ENCODE measurements around the gene MAPK8IP1. TPM values are rescaled to one million over a fixed set of nuclear protein-coding genes. Genes with fewer than 3 reads are reported as not detected.

Gene MAPK8IP1
- total RNA-seq, 1 donor from 2014 or later: 6.0 TPM

DNA sequence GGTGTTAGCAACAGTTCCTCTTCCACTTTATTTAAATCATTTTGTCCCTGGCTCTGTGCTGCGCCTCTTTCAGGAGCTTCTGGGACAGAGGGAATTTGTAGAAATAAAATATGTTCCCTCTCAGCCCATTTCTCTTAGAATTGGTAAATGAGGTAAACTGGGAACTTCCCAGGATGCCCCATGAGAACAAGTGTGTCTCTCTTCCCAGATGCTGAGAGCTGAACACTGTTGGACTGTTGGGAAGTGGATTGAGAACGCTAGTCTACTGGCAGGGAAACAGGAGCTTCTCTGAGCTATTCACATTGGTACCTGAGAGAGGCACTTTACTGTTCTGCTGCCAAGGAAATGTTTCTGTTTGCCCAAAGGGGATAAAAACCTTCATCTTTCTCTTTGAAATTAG lies 34.2 kb upstream of the MAPK8IP1 start:
- TF ChIP-seq, protein P1, sequence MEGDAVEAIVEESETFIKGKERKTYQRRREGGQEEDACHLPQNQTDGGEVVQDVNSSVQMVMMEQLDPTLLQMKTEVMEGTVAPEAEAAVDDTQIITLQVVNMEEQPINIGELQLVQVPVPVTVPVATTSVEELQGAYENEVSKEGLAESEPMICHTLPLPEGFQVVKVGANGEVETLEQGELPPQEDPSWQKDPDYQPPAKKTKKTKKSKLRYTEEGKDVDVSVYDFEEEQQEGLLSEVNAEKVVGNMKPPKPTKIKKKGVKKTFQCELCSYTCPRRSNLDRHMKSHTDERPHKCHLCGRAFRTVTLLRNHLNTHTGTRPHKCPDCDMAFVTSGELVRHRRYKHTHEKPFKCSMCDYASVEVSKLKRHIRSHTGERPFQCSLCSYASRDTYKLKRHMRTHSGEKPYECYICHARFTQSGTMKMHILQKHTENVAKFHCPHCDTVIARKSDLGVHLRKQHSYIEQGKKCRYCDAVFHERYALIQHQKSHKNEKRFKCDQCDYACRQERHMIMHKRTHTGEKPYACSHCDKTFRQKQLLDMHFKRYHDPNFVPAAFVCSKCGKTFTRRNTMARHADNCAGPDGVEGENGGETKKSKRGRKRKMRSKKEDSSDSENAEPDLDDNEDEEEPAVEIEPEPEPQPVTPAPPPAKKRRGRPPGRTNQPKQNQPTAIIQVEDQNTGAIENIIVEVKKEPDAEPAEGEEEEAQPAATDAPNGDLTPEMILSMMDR (IDR thresholded peaks at IDR 0.05): no peak
- H3K27me3 ChIP-seq: no peaks in the 10 kb centered on the region
- intact Hi-C loops (cut with DNase I): no loop called here
- no peaks in the 10 kb centered on the region for H3K36me3 ChIP-seq
- no peak overlapping the region for H3K4me3 ChIP-seq
- no peak for DNase-seq (ENCODE audit: low spot score in 2 of 2)
- peak overlapping the region; percentile 29 to 42 for H3K27ac ChIP-seq
- H3K9me3 ChIP-seq: no peaks in the 10 kb centered on the region
- H3K4me1 ChIP-seq: peaks cover 33 to 73% of the 10 kb centered on the region in 2 donors

DNA sequence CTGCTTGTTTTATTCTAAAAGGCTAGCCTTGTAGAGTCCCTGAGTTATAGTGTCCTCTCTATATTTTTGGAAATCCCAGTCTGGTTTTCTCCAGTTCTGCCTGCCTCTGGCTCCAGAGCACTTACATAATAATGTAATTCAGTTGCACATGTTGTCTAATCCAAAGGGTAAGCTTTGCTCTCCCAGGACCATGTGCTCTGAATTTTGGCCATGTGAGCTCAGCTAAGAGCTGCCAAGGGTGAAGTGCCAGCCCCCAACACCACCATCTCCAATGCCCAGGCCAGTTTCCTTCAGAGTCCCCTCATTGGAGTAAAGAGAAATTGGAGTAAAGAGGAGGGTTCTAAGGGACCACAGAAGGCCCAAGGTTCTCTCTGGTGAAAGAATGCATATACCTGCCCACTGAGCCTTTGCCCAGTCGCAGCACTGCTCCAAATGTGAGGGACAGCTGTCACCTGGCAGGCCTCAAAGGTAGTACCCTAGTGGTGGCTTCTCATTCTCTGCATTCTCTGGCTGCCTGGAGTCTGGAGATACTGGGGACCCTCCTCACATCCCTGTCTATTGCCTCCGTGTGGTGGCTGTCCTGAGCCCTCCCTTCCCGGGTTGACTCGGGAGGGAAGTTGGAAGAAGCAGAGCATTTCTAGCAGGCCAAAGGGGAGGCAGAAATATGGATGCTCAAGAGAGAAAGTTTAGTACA lies 33.3 kb upstream of the MAPK8IP1 start:
- Histone ChIP-seq H3K27me3 (no peaks in the 10 kb centered on the region), H3K4me1 (peaks cover 33 to 76% of the 10 kb centered on the region in 2 donors), H3K36me3 (peaks cover 4 to 5% of the 10 kb centered on the region in 2 donors), H3K4me3 (peak overlapping the region in 1 of 2 donors; percentile 14), H3K27ac (peak overlapping the region; percentile 29 to 40), H3K9me3 (no peaks in the 10 kb centered on the region)
- TF ChIP-seq, protein P1 (IDR thresholded peaks at IDR 0.05): no peak
- intact Hi-C loops (cut with DNase I): no loop called here
- DNase-seq (ENCODE audit: low spot score in 2 of 2): no peak

DNA sequence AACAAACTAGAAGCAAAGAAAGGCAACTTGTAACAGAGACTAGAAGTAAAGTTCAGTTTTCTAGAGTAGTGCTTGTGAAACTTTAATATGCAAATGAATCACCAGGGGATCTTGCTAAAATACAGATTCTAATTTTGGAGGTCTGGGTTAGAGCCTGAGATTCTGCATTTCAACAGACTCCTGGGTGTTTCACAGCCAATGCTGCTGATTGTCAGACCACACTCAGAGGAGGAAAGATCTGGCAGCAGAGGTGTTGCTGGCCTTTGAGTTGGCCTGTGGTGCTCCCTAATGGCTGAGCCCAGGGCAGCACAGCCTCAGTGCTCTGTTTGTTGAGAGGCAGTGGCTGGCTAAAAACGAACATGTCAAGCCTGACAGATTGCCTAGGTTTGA lies 32.7 kb upstream of the MAPK8IP1 start:
- H3K4me1 ChIP-seq: peaks cover 33 to 81% of the 10 kb centered on the region in 2 donors
- H3K27me3 ChIP-seq: no peaks in the 10 kb centered on the region
- TF ChIP-seq, protein P1 (IDR thresholded peaks at IDR 0.05): peak in 1 of 3 experiments; percentile 17
- intact Hi-C loops (cut with DNase I): no loop called here
- peak overlapping the region; percentile 29 to 40 for H3K27ac ChIP-seq
- H3K4me3 ChIP-seq: peak overlapping the region in 1 of 2 donors; percentile 14
- H3K36me3 ChIP-seq: peaks cover 4 to 10% of the 10 kb centered on the region in 2 donors
- no peaks in the 10 kb centered on the region for H3K9me3 ChIP-seq
- no peak for DNase-seq (ENCODE audit: low spot score in 2 of 2)

DNA sequence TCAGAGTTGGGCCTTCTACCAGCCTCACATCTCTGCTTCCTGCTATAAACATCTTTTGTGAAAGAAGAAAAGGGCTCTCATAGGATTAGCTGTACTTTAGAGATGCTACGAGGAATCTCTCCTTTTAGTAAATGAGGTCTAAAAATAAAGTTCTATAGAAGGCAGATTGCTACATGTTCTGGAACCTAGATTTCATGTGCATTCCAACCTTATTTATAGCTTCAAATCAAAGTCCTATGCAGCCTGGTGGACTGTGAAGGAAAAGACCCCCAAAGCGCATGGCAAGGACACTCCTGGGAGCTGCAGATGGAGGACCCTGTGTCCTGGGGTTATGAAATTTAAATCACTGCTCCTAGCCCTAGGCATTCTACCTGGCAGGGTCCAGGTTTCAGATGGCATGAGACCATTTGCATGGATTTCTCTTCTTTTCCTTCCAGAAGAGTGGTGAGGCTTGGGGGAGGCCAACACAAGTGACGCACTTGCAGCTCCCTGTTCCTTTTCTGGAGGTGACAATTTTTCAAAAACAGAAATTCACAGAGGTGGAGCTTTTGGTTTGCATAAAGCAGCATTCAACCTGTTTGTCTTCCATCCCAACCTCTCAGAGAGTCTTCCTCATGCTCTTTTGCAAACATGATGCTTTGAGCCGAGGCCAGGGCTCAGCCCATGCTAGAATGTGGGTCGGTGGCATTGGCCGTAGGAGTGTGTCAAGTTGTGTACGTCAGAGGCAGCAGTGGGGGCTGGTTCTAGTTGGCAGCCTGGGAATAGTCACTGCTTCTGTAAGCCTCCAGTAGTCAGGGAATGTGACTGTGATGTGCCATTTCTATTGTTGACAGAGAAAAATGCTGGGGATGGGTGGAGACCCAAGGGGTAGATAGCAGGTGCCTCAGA lies 31.9 kb upstream of the MAPK8IP1 start:
- Histone ChIP-seq H3K27me3 (no peaks in the 10 kb centered on the region), H3K4me1 (peaks cover 41 to 89% of the 10 kb centered on the region in 2 donors), H3K27ac (peak overlapping the region; percentile 78 to 86), H3K4me3 (no peak overlapping the region), H3K36me3 (peaks cover 4 to 12% of the 10 kb centered on the region in 2 donors), H3K9me3 (no peaks in the 10 kb centered on the region)
- TF ChIP-seq, protein P1 (IDR thresholded peaks at IDR 0.05): no peak
- intact Hi-C loops (cut with DNase I): no loop called here
- DNase-seq (ENCODE audit: low spot score in 2 of 2): no peak

DNA sequence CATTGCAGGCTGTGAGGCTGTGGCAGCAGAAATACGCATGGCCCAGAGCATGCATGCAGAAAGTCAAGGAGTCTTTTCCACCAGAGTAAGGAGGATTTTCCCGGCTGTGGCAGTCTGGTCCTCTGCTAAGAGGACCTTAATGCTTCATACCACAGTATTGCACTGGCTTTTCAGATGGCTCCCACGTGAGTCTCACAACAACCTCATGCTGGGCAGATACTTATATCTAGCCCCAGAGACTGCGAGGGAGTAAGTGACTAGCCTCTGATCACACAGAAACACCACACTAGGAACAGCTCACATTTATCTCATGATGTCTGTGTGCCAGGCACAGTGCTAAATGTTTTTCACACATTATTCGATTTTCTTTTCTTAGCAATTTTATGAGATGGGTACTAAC lies 30.1 kb upstream of the MAPK8IP1 start:
- Histone ChIP-seq H3K9me3 (no peaks in the 10 kb centered on the region), H3K4me3 (no peak overlapping the region), H3K4me1 (peaks cover 48 to 88% of the 10 kb centered on the region in 2 donors), H3K27ac (peak overlapping the region; percentile 78 to 86), H3K27me3 (no peaks in the 10 kb centered on the region), H3K36me3 (peaks cover 4 to 12% of the 10 kb centered on the region in 2 donors)
- intact Hi-C loops (cut with DNase I): no loop called here
- TF ChIP-seq, protein P1 (IDR thresholded peaks at IDR 0.05): no peak
- no peak for DNase-seq (ENCODE audit: low spot score in 2 of 2)
